K562 (cell line): ENCODE results near the gene HPX. TPM values are rescaled to one million over a fixed set of nuclear protein-coding genes. Genes with fewer than 3 reads are reported as not detected.

Experiments used
- ATF3 ChIP-seq, 2 experiments: fragments of 450-650 bp in 1 of 2; sonication (generic) in 1 of 2; formaldehyde crosslinking in 1 of 2; IDR thresholded peaks in 1 of 2; conservative IDR thresholded peaks in 1 of 2; 2 replicates each; pipeline versions ENCODE4 v1.6.1 to v1.8.1; 2016 to 2023; ENCODE audit warnings: mild to moderate bottlenecking in 2 of 2, moderate library complexity in 2 of 2, inconsistent platforms in 1 of 2, missing genetic modification reagents in 1 of 2
- DPF2 ChIP-seq: fragments of 450-650 bp; IDR thresholded peaks from 2 replicates; pipeline ENCODE4 v1.6.1; 2016
- E2F8 ChIP-seq: fragments of 450-650 bp; IDR thresholded peaks from 2 replicates; pipeline ENCODE4 v1.7.1; 2018; ENCODE audit warnings: mild to moderate bottlenecking, low read depth; ENCODE audit not compliant: partially characterized antibody
- ERF ChIP-seq: fragments of 450-650 bp; formaldehyde crosslinking; IDR thresholded peaks from 2 replicates; pipeline ENCODE4 v1.4.0; 2020; ENCODE audit warnings: mild to moderate bottlenecking, mixed read lengths
- MBD1 ChIP-seq: fragments of 250-450 bp; sonication (Bioruptor Pico); IDR thresholded peaks from 2 replicates; pipeline ENCODE4 v1.8.0; 2022; ENCODE audit warnings: inconsistent platforms
- NCOR1 ChIP-seq: fragments of 450-650 bp; IDR thresholded peaks from 2 replicates; pipeline ENCODE4 v1.6.1; 2016; ENCODE audit warnings: mild to moderate bottlenecking, moderate library complexity
- RAD21 ChIP-seq, 2 experiments: fragments of 250-450 bp in 1 of 2; fragments of 450-650 bp in 1 of 2; sonication (Bioruptor Pico) in 1 of 2; formaldehyde crosslinking in 1 of 2; IDR thresholded peaks in 1 of 2; conservative IDR thresholded peaks in 1 of 2; 2 replicates each; pipeline versions ENCODE4 v1.4.0 to v1.8.0; 2020 to 2022; ENCODE audit warnings: mild to moderate bottlenecking in 2 of 2, moderate library complexity in 1 of 2
- TEAD2 ChIP-seq: fragments of 450-650 bp; IDR thresholded peaks from 2 replicates; pipeline ENCODE4 v1.6.1; 2016; ENCODE audit warnings: missing genetic modification characterization, control low read depth, missing compliant biosample characterization
- TEAD4 ChIP-seq, 2 experiments: sonication (generic) in 1 of 2; formaldehyde crosslinking in 1 of 2; IDR thresholded peaks; 2 replicates each; pipeline versions ENCODE4 v1.6.1 to v1.8.0; 2012 to 2022; ENCODE audit warnings: borderline replicate concordance in 1 of 2, inconsistent platforms in 1 of 2, low read length in 1 of 2, mild to moderate bottlenecking in 1 of 2, missing genetic modification reagents in 1 of 2
- ZBTB2 ChIP-seq: fragments of 450-650 bp; IDR thresholded peaks from 2 replicates; pipeline ENCODE4 v1.6.1; 2016; ENCODE audit warnings: antibody characterized with exemption
- ZFP1 ChIP-seq: fragments of 450-650 bp; formaldehyde crosslinking; IDR thresholded peaks from 2 replicates; pipeline ENCODE4 v1.4.0; 2020; ENCODE audit warnings: mild to moderate bottlenecking, mixed read lengths
- ZHX1 ChIP-seq: fragments of 150-350 bp; conservative IDR thresholded peaks from 2 replicates; pipeline ENCODE4 v1.6.1; 2014; ENCODE audit warnings: low read length
- ZNF280A ChIP-seq: fragments of 450-650 bp; IDR thresholded peaks from 2 replicates; pipeline ENCODE4 v1.6.1; 2018; ENCODE audit warnings: mild to moderate bottlenecking, low read depth; ENCODE audit not compliant: partially characterized antibody
- polyA plus RNA-seq, 8 experiments: library from polyadenylated mRNA; depleted of rRNA in 4 of 8; stranded (reverse) in 5 of 8; unstranded in 3 of 8; fragments of >200 nt; fragmentation: Nextera tagmentation in 2 of 8; fragmentation: Illumina TruSeq in 1 of 8; extraction: Ambion mirVana in 2 of 8; extraction: Trizol in 1 of 8; gene quantifications; 2 replicates each; pipeline versions ENCODE4 v1.2.1 to v1.2.3, GENCODE V29; 2011 to 2014; ENCODE audit warnings: inconsistent platforms in 1 of 8, missing spikeins in 1 of 8
- total RNA-seq, 7 experiments: library from RNA; depleted of rRNA in 6 of 7; stranded (reverse); fragments of >200 nt in 6 of 7; fragmentation: Illumina TruSeq in 2 of 7; extraction: Trizol in 2 of 7; gene quantifications; 2 replicates each; pipeline versions ENCODE4 v1.2.1 to v1.2.3, GENCODE V29; 2011 to 2021; ENCODE audit warnings: low replicate concordance in 1 of 7

The HPX gene
- total and polyA plus RNA-seq, 9 of the 15 experiments (the other 6 are each of a cell fraction or from before 2014, with no cell fraction given), result 0.12 to 1.2 (median 0.49) TPM; not detected in 1

- no peak for TF ChIP-seq TEAD4 (IDR thresholded peaks at IDR 0.05; ENCODE audit: low read length)
- no peak for TF ChIP-seq TEAD4 (CRISPR knock-in tag; IDR thresholded peaks at IDR 0.05; ENCODE audit: borderline replicate concordance)
- TF ChIP-seq NCOR1, result no peak
- no peak for TF ChIP-seq ZFP1 (CRISPR knock-in tag)
- no peak for TF ChIP-seq ZNF280A
- no peak for TF ChIP-seq DPF2
- TF ChIP-seq ZBTB2, result no peak
- TF ChIP-seq MBD1 (CRISPR knock-in tag), result no peak
- no peak for TF ChIP-seq ERF
- TF ChIP-seq E2F8, result peak; percentile 19
- no peak for TF ChIP-seq RAD21 (CRISPR knock-in tag; conservative IDR thresholded peaks at IDR 0.05 in 1 of 2, IDR thresholded peaks at IDR 0.05 in 1 of 2)
- no peak for TF ChIP-seq ZHX1
- no peak for TF ChIP-seq TEAD2 (tag)
- no peak for TF ChIP-seq ATF3 (IDR thresholded peaks at IDR 0.05)
- TF ChIP-seq ATF3 (CRISPR knock-in tag; conservative IDR thresholded peaks at IDR 0.05), result 0 out of 2 replicates have a peak, but pooled peaks have one; percentile 19
Measured at GRCh38 chr11:6473451-6474412, 32.9 kb upstream of the HPX start, which contains the start of gene TRIM3 (continued).
